H9 (cell line): ENCODE measurements around the gene MKRN2. TPM values are rescaled to one million over a fixed set of nuclear protein-coding genes. Genes with fewer than 3 reads are reported as not detected.
A peak's percentile ranks its signal among the peaks of the same experiment; 100 is the strongest.

Experiments
- DNase-seq: peaks from one replicate; pipeline ENCODE4 v3.0.0-alpha.2; 2017
- H2AFZ ChIP-seq: one replicate; pipeline ENCODE4 v1.6.1; 2013; ENCODE audit warnings: mild to moderate bottlenecking, low read length, control low read depth, moderate library complexity
- H2AK5ac ChIP-seq: 2 replicates; pipeline ENCODE4 v1.6.1; 2013; ENCODE audit warnings: low read length, control low read depth, mixed read lengths; ENCODE audit not compliant: insufficient read length
- H2BK120ac ChIP-seq: one replicate; pipeline ENCODE4 v1.6.1; 2013; ENCODE audit warnings: low read depth, mild to moderate bottlenecking, low read length, control low read depth, inconsistent platforms; ENCODE audit not compliant: poor library complexity, severe bottlenecking
- H2BK12ac ChIP-seq: 2 replicates; pipeline ENCODE4 v1.6.1; 2013; ENCODE audit warnings: low read length, control low read depth, mixed read lengths, low read depth; ENCODE audit not compliant: insufficient read length
- H2BK15ac ChIP-seq: 2 replicates; pipeline ENCODE4 v1.6.1; 2013; ENCODE audit warnings: low read depth, low read length, control low read depth
- H2BK20ac ChIP-seq: one replicate; pipeline ENCODE4 v1.6.1; 2013; ENCODE audit warnings: low read depth, mild to moderate bottlenecking, low read length, control low read depth, inconsistent platforms; ENCODE audit not compliant: poor library complexity, severe bottlenecking
- H2BK5ac ChIP-seq: 2 replicates; pipeline ENCODE4 v1.6.1; 2013; ENCODE audit warnings: low read length, control low read depth, mixed read lengths; ENCODE audit not compliant: insufficient read length
- H3K14ac ChIP-seq: 2 replicates; pipeline ENCODE4 v1.6.1; 2013; ENCODE audit warnings: low read length, control low read depth; ENCODE audit not compliant: insufficient read depth
- H3K18ac ChIP-seq: 2 replicates; pipeline ENCODE4 v1.6.1; 2013; ENCODE audit warnings: low read depth, mild to moderate bottlenecking, mixed read lengths, low read length, control low read depth; ENCODE audit not compliant: insufficient read length
- H3K23ac ChIP-seq: 2 replicates; pipeline ENCODE4 v1.6.1; 2013; ENCODE audit warnings: low read length, control low read depth, mixed read lengths, low read depth; ENCODE audit not compliant: insufficient read length
- H3K23me2 ChIP-seq: 2 replicates; pipeline ENCODE4 v1.6.1; 2013; ENCODE audit warnings: low read depth, mild to moderate bottlenecking, mixed read lengths, low read length, control low read depth; ENCODE audit not compliant: insufficient read length, poor library complexity, severe bottlenecking
- H3K27ac ChIP-seq: 2 replicates; pipeline ENCODE4 v1.5.1; 2013; ENCODE audit warnings: low read length, control low read depth, mixed read lengths, low read depth; ENCODE audit not compliant: insufficient read length
- H3K27me3 ChIP-seq: 2 replicates; pipeline ENCODE4 v1.6.1; 2013; ENCODE audit warnings: low read length, control low read depth, inconsistent platforms; ENCODE audit not compliant: insufficient read depth
- H3K4ac ChIP-seq: 2 replicates; pipeline ENCODE4 v1.6.1; 2013; ENCODE audit warnings: low read depth, mild to moderate bottlenecking, control low read depth, inconsistent platforms, low read length, moderate library complexity
- H3K4me1 ChIP-seq: 2 replicates; pipeline ENCODE4 v1.6.1; 2013; ENCODE audit warnings: low read length, control low read depth, inconsistent platforms; ENCODE audit not compliant: insufficient read depth
- H3K4me2 ChIP-seq: 2 replicates; pipeline ENCODE4 v1.6.1; 2013; ENCODE audit warnings: low read length, control low read depth, mixed read lengths; ENCODE audit not compliant: insufficient read length, insufficient read depth
- H3K56ac ChIP-seq: 2 replicates; pipeline ENCODE4 v1.6.1; 2013; ENCODE audit warnings: low read depth, mild to moderate bottlenecking, mixed read lengths, low read length, control low read depth; ENCODE audit not compliant: insufficient read length
- H3K79me1 ChIP-seq: 2 replicates; pipeline ENCODE4 v1.6.1; 2013; ENCODE audit warnings: low read depth, mild to moderate bottlenecking, moderate library complexity, low read length, control low read depth, inconsistent platforms; ENCODE audit not compliant: insufficient read depth, poor library complexity, severe bottlenecking
- H3K79me2 ChIP-seq: 2 replicates; pipeline ENCODE4 v1.6.1; 2013; ENCODE audit warnings: low read length, control low read depth, inconsistent platforms; ENCODE audit not compliant: insufficient read depth
- H3K9ac ChIP-seq: 2 replicates; pipeline ENCODE4 v1.6.1; 2013; ENCODE audit warnings: low read length, control low read depth, mixed read lengths; ENCODE audit not compliant: insufficient read length; ENCODE audit errors: extremely low read depth
- H3K9me3 ChIP-seq: one replicate; pipeline ENCODE4 v1.6.1; 2013; ENCODE audit warnings: low read depth, low read length, inconsistent platforms; ENCODE audit not compliant: control insufficient read depth
- H3T11ph ChIP-seq: one replicate; pipeline ENCODE4 v1.6.1; 2013; ENCODE audit warnings: mild to moderate bottlenecking, low read length, control low read depth, inconsistent platforms
- H4K20me1 ChIP-seq: one replicate; pipeline ENCODE4 v1.6.1; 2013; ENCODE audit not compliant: control insufficient read depth, insufficient read length, insufficient read depth
- H4K5ac ChIP-seq: 2 replicates; pipeline ENCODE4 v1.6.1; 2013; ENCODE audit warnings: low read depth, mild to moderate bottlenecking, mixed read lengths, low read length, control low read depth; ENCODE audit not compliant: insufficient read length
- H4K8ac ChIP-seq: replicated peaks from 2 replicates; pipeline ENCODE4 v1.6.1; 2013; ENCODE audit warnings: low read length, control low read depth, mixed read lengths, low read depth; ENCODE audit not compliant: insufficient read length
- H4K91ac ChIP-seq: 2 replicates; pipeline ENCODE4 v1.6.1; 2013; ENCODE audit warnings: low read depth, mild to moderate bottlenecking, moderate library complexity, mixed read lengths, low read length, control low read depth; ENCODE audit not compliant: insufficient read length
- H3K27ac Mint-ChIP-seq, 3 experiments: 2 replicates in 2 of 3; 3 replicates in 1 of 3; pipeline ENCODE4 v1.8.0; 2020 to 2021; ENCODE audit warnings: mixed read lengths in 3 of 3, mild to moderate bottlenecking in 1 of 3, moderate library complexity in 1 of 3
- H3K27me3 Mint-ChIP-seq: 2 replicates; pipeline ENCODE4 v1.8.0; 2021; ENCODE audit warnings: low read depth, mild to moderate bottlenecking, moderate library complexity, mixed read lengths
- H3K36me3 Mint-ChIP-seq, 3 experiments: 2 replicates in 2 of 3; 3 replicates in 1 of 3; pipeline ENCODE4 v1.8.0; 2020 to 2021; ENCODE audit warnings: low read depth in 3 of 3, mixed read lengths in 3 of 3; ENCODE audit not compliant: insufficient read depth in 1 of 3
- H3K4me1 Mint-ChIP-seq, 2 experiments: 2 replicates each; pipeline ENCODE4 v1.8.0; 2020; ENCODE audit warnings: mixed read lengths in 2 of 2
- H3K4me3 Mint-ChIP-seq, 2 experiments: 2 replicates in 1 of 2; 3 replicates in 1 of 2; pipeline ENCODE4 v1.8.0; 2020 to 2021; ENCODE audit warnings: mild to moderate bottlenecking in 2 of 2, mixed read lengths in 2 of 2, moderate library complexity in 1 of 2
- H3K9me3 Mint-ChIP-seq, 2 experiments: 2 replicates in 1 of 2; 3 replicates in 1 of 2; pipeline ENCODE4 v1.8.0; 2020; ENCODE audit warnings: mild to moderate bottlenecking in 2 of 2, mixed read lengths in 2 of 2, moderate library complexity in 1 of 2
- CTCF ChIP-seq: fragments of 200-600 bp; sonication (generic); conservative IDR thresholded peaks from 3 replicates; pipeline ENCODE4 v1.8.0; 2021; ENCODE audit warnings: antibody characterized with exemption, mild to moderate bottlenecking
- WGBS: extraction: QIAGEN DNeasy Blood & Tissue Kit; methylation state at CpG from one replicate; pipeline ENCODE4 v1.1.7; 2013; ENCODE audit warnings: missing lambda C conversion rate, low lambda C conversion rate, mixed read lengths; ENCODE audit not compliant: insufficient read length; ENCODE audit errors: extremely low coverage; 5-methylcytosine and 5-hydroxymethylcytosine counted together
- total RNA-seq: library from RNA; stranded (reverse); gene quantifications from 2 replicates; pipeline ENCODE4 v1.2.1, GENCODE V29; 2021

MKRN2 gene
- total RNA-seq, 1 experiment from 2014 or later = 18.1 TPM

- no peak overlapping the region for H4K8ac ChIP-seq
- Mint-ChIP-seq H3K9me3 (no peaks in the 10 kb centered on the region), H3K36me3 (peaks cover 53 to 83% (median 72%) of the 10 kb centered on the region in 3 experiments), H3K27me3 (no peaks in the 10 kb centered on the region; the same call in 1 of the 2 replicates), H3K4me3 (no peak overlapping the region), H3K27ac (peak overlapping the region in 1 of 3 experiments; percentile 5; a peak in 1 of 7 replicates), H3K4me1 (0 out of 4 replicates have a peak, but pooled peaks cover 0 to 5% of the 10 kb centered on the region in 2 experiments)
- H2BK120ac ChIP-seq = no peak overlapping the region
- WGBS = no CpG with 5 or more reads among the region's 3 CpGs
- DNase-seq = no peak
- no peaks in the 10 kb centered on the region for H4K20me1 ChIP-seq
- no peak overlapping the region for H3K14ac ChIP-seq
- no peak overlapping the region for H4K91ac ChIP-seq
- no peaks in the 10 kb centered on the region for H3K79me2 ChIP-seq
- H3K9ac ChIP-seq = no peak overlapping the region
- no peak overlapping the region for H4K5ac ChIP-seq
- no peaks in the 10 kb centered on the region for H3K9me3 ChIP-seq
- no peak overlapping the region for H2BK12ac ChIP-seq
- no peak overlapping the region for H3K23ac ChIP-seq
- no peak overlapping the region for H3K27ac ChIP-seq
- no peak overlapping the region for H3K56ac ChIP-seq
- no peak overlapping the region for H2BK15ac ChIP-seq
- TF ChIP-seq CTCF = no peak
- H3K79me1 ChIP-seq = no peaks in the 10 kb centered on the region
- H3K4ac ChIP-seq = no peak overlapping the region
- H3K4me2 ChIP-seq = no peak overlapping the region
- H3K18ac ChIP-seq = no peak overlapping the region
- H2AFZ ChIP-seq = no peak overlapping the region
- no peak overlapping the region for H2BK5ac ChIP-seq
- no peak overlapping the region for H2AK5ac ChIP-seq
- H3T11ph ChIP-seq = no peak overlapping the region
- H3K27me3 ChIP-seq = no peaks in the 10 kb centered on the region
- no peaks in the 10 kb centered on the region for H3K4me1 ChIP-seq
- no peak overlapping the region for H2BK20ac ChIP-seq
- no peaks in the 10 kb centered on the region for H3K23me2 ChIP-seq
Measured at GRCh38 chr3:12593473-12593872, 36.6 kb downstream of the MKRN2 start.
